ENCODE data around the gene CST11. TPM values are rescaled to one million over a fixed set of nuclear protein-coding genes. Genes with fewer than 3 reads are reported as not detected.

Gene CST11
- total and polyA plus RNA-seq, 9 of the 15 experiments (the other 6 are each of a cell fraction or from before 2014, with no cell fraction given), result not detected

DNA sequence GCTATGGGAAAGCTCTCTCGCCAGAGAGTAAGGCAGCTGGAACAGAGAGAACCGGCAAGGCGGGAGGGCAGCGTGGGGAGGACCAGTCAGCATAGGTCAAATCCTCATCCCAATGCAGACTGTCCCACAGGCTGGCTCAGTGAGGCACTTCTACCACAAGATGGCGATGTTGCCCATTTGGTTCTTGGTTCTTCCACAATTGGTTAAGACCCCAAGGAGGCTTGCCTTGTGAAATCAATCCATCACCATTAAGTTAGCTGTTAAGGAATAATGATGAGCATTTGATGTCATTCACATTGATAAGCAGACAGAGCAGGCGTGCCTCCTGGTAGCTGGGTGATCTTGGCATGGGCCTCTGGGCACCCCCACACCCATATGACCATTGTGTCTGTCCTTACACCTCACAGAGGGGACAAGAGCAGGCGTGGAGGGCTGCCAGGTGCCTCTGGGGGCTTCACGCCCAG lies 10.8 kb downstream of the CST11 start (continued):
- TF ChIP-seq ZMIZ1 (IDR thresholded peaks at IDR 0.05; ENCODE audit: low read depth in 2 of 2, low read length in 2 of 2) (no peak), STAT5B (CRISPR knock-in tag; IDR thresholded peaks at IDR 0.05) (no peak), POLR2B (IDR thresholded peaks at IDR 0.05; ENCODE audit: low read depth, partially characterized antibody) (no peak), GABPB2 (CRISPR knock-in tag; conservative IDR thresholded peaks at IDR 0.05) (no peak), ZNF75A (CRISPR knock-in tag; IDR thresholded peaks at IDR 0.05) (no peak), STAG1 (CRISPR knock-in tag; IDR thresholded peaks at IDR 0.05; ENCODE audit: borderline replicate concordance) (peak; percentile 40; the same call in 1 of the 2 replicates), HNRNPUL1 (IDR thresholded peaks at IDR 0.05; ENCODE audit: low read length) (no peak), ZNF592 (IDR thresholded peaks at IDR 0.05) (no peak)
- TF ChIP-seq, protein P1, sequence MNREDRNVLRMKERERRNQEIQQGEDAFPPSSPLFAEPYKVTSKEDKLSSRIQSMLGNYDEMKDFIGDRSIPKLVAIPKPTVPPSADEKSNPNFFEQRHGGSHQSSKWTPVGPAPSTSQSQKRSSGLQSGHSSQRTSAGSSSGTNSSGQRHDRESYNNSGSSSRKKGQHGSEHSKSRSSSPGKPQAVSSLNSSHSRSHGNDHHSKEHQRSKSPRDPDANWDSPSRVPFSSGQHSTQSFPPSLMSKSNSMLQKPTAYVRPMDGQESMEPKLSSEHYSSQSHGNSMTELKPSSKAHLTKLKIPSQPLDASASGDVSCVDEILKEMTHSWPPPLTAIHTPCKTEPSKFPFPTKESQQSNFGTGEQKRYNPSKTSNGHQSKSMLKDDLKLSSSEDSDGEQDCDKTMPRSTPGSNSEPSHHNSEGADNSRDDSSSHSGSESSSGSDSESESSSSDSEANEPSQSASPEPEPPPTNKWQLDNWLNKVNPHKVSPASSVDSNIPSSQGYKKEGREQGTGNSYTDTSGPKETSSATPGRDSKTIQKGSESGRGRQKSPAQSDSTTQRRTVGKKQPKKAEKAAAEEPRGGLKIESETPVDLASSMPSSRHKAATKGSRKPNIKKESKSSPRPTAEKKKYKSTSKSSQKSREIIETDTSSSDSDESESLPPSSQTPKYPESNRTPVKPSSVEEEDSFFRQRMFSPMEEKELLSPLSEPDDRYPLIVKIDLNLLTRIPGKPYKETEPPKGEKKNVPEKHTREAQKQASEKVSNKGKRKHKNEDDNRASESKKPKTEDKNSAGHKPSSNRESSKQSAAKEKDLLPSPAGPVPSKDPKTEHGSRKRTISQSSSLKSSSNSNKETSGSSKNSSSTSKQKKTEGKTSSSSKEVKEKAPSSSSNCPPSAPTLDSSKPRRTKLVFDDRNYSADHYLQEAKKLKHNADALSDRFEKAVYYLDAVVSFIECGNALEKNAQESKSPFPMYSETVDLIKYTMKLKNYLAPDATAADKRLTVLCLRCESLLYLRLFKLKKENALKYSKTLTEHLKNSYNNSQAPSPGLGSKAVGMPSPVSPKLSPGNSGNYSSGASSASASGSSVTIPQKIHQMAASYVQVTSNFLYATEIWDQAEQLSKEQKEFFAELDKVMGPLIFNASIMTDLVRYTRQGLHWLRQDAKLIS (CRISPR knock-in tag; IDR thresholded peaks at IDR 0.05), result no peak
- TF ChIP-seq, protein P2, sequence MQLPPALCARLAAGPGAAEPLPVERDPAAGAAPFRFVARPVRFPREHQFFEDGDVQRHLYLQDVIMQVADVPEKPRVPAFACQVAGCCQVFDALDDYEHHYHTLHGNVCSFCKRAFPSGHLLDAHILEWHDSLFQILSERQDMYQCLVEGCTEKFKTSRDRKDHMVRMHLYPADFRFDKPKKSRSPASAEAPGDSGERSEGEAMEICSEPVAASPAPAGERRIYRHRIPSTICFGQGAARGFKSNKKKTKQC (CRISPR knock-in tag; IDR thresholded peaks at IDR 0.05), result no peak
